Kidney glomerular epithelial cell (primary cell): ENCODE results near the gene ZNF597.
A peak's percentile ranks its signal among the peaks of the same experiment; 100 is the strongest.

Experiments
- DNase-seq: peaks from one replicate; lab custom pipeline; 2025; lab: John Stamatoyannopoulos, UW

The ZNF597 gene

DNA sequence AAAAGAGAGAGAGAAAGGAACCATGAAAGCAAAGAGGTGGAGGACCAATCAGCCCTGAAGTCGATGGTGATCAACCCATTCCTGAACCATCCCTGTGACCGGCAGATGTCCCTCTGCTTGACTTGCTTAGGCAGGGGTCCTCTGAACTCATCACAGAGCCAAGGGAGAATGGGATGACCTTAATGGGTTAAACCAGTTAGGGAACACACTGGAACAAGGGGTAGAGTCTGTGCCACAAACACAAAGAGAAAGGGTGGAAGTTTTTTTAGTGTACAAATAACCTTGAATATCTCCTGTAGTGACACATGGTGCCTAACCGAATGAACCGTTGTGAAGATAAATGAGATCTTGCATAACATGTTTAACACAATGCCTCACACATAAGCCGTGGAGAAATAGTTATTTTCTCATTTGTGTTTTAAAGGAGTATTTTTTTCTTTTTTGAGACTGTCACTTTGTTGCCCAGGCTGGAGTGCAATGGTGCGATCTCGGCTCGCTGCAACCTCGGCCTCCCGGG, 11.4 kb upstream of the ZNF597 start:
- no peak for DNase-seq

GRCh38 chr16:3454093-3454492, 10.8 kb upstream of the ZNF597 start:
- DNase-seq: no peak

GRCh38 chr16:3444032-3444388, 706 bp upstream of the ZNF597 start:
- DNase-seq: peak; percentile 47

DNA sequence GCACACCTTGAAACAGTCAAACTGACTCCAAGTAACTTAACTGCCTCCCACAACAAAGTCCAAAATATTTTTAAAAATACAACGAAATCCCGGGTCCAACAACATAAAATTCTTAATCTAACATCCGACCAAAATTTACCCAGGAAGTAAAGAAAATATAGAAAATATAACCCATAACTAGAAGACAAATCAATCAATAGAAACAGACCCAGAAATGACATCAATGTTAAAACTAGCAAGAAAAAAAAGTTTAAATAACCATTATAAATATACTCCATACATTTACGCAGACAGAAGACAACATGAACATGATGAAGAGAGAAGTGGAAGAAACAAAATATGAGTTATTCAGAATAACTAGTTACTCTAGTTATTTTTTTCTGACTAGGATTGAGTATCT, 3.7 kb downstream of the ZNF597 start:
- DNase-seq: no peak

GRCh38 chr16:3434373-3434772, 8.9 kb downstream of the ZNF597 start:
- DNase-seq: no peak

GRCh38 chr16:3431779-3432219, 11.5 kb downstream of the ZNF597 start:
- no peak for DNase-seq

DNA sequence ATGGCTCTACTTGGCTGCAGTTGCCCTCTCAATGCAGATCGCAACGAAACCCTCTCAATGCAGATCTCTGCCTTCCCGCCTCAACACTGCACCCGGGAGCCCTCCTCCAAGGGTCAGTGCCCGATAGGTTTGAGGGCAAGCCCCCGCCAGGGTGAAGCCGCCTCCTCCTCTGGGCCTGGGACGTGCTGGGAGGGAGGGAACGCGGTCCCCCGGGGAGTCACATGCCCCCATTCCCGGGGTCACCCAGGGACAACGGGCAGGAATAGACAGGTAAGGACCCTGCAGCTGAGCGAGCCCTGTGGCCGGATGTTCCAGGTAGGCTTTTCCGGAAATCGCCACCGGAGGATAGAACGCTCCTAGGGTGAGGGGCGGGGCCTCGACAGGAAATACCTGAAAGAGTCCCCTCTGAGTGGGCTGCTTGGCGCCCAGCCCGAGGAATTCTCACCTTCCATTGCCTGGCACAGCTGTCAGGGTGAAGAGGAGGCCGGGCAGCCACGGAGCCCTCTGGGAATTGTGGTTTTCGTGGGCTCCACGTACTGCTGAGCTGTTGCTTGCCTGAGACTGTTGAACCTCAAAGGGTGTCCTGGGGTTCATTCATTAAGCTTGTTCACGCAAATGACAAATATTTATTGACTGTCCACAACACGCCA, 29.4 kb downstream of the ZNF597 start:
- DNase-seq: no peak

DNA sequence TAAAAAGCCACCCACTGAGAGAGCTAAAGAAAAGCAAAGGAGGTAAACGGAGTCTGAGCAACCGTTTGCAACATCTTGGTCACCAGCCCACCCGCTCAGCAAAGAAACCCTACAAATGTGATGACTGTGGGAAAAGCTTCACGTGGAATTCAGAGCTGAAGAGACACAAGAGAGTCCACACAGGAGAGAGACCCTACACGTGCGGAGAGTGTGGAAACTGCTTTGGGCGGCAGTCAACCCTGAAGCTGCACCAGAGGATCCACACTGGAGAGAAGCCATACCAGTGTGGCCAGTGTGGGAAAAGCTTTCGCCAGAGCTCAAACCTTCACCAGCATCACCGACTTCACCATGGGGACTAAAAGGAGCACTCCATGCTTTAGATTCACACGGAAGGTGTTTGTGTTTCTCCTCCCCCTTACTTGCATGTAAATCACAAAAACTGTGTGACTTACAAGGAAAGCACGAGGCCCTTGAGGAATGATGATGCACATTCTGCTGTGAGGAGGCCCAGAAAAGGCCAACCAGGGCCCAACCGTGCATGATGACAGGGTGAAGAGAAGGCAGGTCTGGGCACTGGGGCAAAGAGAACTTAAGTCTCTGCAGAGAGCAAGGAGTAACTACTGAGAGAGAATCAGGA, 34.6 kb downstream of the ZNF597 start:
- no peak for DNase-seq

DNA sequence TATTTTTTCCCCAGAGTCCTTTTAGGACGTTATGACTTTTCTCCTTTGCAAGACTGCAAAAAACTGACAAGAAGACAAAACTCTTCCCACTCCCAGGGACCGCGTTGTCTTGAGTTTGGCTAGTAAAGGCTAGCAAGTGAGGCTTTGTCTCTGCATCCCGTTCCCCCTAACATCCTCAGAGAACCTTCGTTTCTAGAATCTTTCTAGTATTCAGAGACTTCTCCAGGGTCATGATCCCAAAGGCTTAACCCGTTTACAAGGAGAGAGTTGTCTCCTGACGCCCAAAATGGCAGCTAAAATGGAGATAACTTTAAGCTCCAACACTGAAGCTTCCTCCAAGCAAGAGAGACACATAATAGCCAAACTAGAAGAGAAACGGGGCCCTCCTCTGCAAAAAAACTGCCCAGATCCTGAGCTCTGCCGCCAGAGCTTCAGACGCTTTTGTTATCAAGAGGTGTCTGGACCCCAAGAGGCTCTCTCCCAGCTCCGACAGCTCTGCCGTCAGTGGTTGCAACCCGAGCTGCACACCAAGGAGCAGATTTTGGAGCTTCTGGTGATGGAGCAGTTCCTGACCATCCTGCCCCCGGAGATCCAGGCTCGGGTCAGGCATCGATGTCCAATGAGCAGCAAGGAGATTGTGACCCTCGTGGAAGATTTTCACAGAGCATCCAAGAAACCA, 41.4 kb downstream of the ZNF597 start:
- DNase-seq: peak; percentile 15

- peak; percentile 98 for DNase-seq
These were observed 42.3 kb downstream of the ZNF597 start, which contains the start of the genes ZNF174 and ZSCAN32 for GRCh38 chr16:3400779-3401688. Gene ZNF174 (plus strand): TSS chr16:3401215. CDS start chr16:3402005, 790 bp downstream. Gene ZSCAN32 (minus strand): TSS chr16:3401004. CDS start chr16:3397557, 3,447 bp downstream.

DNA sequence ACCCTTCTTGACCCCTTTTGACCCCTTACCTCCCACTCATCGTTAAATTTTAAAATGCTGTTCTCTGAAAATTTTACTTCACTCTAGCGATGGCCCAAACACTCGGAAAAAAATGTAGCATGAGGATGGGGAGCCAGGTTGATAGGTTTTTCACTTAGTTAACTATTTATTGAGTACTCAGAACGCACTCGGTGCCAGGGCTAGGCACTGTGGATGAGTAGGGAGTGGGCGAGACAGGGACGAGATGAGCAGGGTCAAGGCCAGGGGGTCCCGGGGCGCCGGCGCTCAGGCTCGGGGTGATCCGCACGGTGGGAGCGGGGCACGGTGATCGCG, 42.9 kb downstream of the ZNF597 start:
- DNase-seq: peak; percentile 5

GRCh38 chr16:3389663-3390338, 53.5 kb downstream of the ZNF597 start:
- DNase-seq: no peak

DNA sequence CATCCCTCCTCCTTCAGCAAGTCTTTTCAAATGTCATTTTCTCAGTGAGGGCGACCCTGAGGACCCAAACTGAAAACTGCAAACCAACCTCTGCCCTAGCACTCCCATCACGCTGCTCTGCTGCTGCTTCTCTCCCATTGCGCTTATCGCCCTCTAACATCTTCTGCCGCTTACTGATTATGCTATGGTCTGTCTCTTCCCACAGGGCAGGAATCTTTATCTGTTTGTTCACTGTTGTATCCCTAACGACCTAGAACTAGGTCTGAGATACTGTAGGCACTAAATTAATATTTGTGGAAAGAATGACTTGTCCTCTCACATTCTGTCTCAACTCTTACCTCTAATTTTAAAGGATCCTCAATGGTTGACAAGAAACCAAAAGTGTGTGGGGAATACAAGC, 55.0 kb downstream of the ZNF597 start:
- DNase-seq: no peak

- no peak for DNase-seq
These were observed 60.3 kb downstream of the ZNF597 start for GRCh38 chr16:3383045-3383448.
